Fibroblast of lung (primary cell): ENCODE data around the gene CDH12. TPM values are rescaled to one million over a fixed set of nuclear protein-coding genes. Genes with fewer than 3 reads are reported as not detected.
"Not testable (repeated sequence)": the region's sequence is repeated elsewhere in the genome, so short reads cannot be mapped to it uniquely, and the experiment has no call there.

Experiments
- DNase-seq, 2 donors: peaks; one replicate each; pipeline versions ENCODE4 v3.0.0 to v3.0.0-alpha.2; 2010; ENCODE audit warnings: low read depth in 2 of 2
- H2AFZ ChIP-seq: 2 replicates; pipeline ENCODE4 v1.5.1; 2012; ENCODE audit warnings: low read length, control low read depth, inconsistent platforms
- H3K27ac ChIP-seq: 2 replicates; pipeline ENCODE4 v1.5.1; 2011; ENCODE audit warnings: low read length, control low read depth; ENCODE audit not compliant: insufficient read depth
- H3K27me3 ChIP-seq: 2 replicates; pipeline ENCODE4 v1.5.1; 2011; ENCODE audit warnings: mild to moderate bottlenecking, low read length; ENCODE audit not compliant: control insufficient read depth, insufficient read depth
- H3K36me3 ChIP-seq: 2 replicates; pipeline ENCODE4 v1.5.1; 2011; ENCODE audit warnings: low read length; ENCODE audit not compliant: control insufficient read depth, insufficient read depth
- H3K4me1 ChIP-seq: 2 replicates; pipeline ENCODE4 v1.5.1; 2011; ENCODE audit warnings: low read length; ENCODE audit not compliant: control insufficient read depth, insufficient read depth; ENCODE audit errors: extremely low read depth
- H3K4me2 ChIP-seq: 2 replicates; pipeline ENCODE4 v1.5.1; 2011; ENCODE audit warnings: low read length, control low read depth; ENCODE audit not compliant: insufficient read depth; ENCODE audit errors: extremely low read depth
- H3K4me3 ChIP-seq, 4 experiments: fragments of 200-600 bp in 1 of 4; sonication (generic) in 1 of 4; replicated peaks in 1 of 4; 2 replicates each; pipeline ENCODE4 v1.5.1; 2011 to 2016; ENCODE audit warnings: low read length in 4 of 4, low read depth in 3 of 4, mild to moderate bottlenecking in 3 of 4, control low read depth in 2 of 4, inconsistent platforms in 1 of 4, mixed read lengths in 1 of 4; ENCODE audit not compliant: insufficient read depth in 1 of 4; ENCODE audit errors: control extremely low read depth in 1 of 4
- H3K79me2 ChIP-seq: 2 replicates; pipeline ENCODE4 v1.5.1; 2012; ENCODE audit warnings: mild to moderate bottlenecking, low read length, inconsistent platforms; ENCODE audit not compliant: control insufficient read depth, insufficient read depth
- H3K9ac ChIP-seq: 2 replicates; pipeline ENCODE4 v1.5.1; 2011; ENCODE audit warnings: mild to moderate bottlenecking, low read length, control low read depth; ENCODE audit not compliant: insufficient read depth
- H3K9me3 ChIP-seq: 2 replicates; pipeline ENCODE4 v1.5.1; 2012; ENCODE audit warnings: low read depth, low read length; ENCODE audit not compliant: control insufficient read depth, insufficient read depth
- H4K20me1 ChIP-seq: 2 replicates; pipeline ENCODE4 v1.5.1; 2011; ENCODE audit warnings: low read length; ENCODE audit not compliant: control insufficient read depth, insufficient read depth; ENCODE audit errors: extremely low read depth
- CTCF ChIP-seq, 2 donors: IDR thresholded peaks in 1 of 2; conservative IDR thresholded peaks in 1 of 2; 1 replicate in 1 of 2; 2 replicates in 1 of 2; pipeline ENCODE4 v1.5.1; 2011 to 2012; ENCODE audit warnings: low read length in 2 of 2, control low read depth in 1 of 2, inconsistent platforms in 1 of 2, low read depth in 1 of 2, mild to moderate bottlenecking in 1 of 2
- EZH2 ChIP-seq: IDR thresholded peaks from 2 replicates; pipeline ENCODE4 v1.5.1; 2012; ENCODE audit warnings: low read length, control low read depth, mild to moderate bottlenecking; ENCODE audit errors: missing control alignments
- polyA plus RNA-seq, 2 donors: library from polyadenylated mRNA; depleted of rRNA in 1 of 2; stranded (reverse) in 1 of 2; unstranded in 1 of 2; fragments of >200 nt; gene quantifications; 2 replicates each; pipeline ENCODE4 v1.2.1, GENCODE V29; 2011 to 2012; ENCODE audit warnings: missing spikeins in 1 of 2
- total RNA-seq: library from RNA; depleted of rRNA; stranded (reverse); fragments of >200 nt; gene quantifications from 2 replicates; pipeline ENCODE4 v1.2.1, GENCODE V29; 2014

CDH12 gene
- total and polyA plus RNA-seq, 2 donors (not counting 1 experiment from before 2014, with no cell fraction given) = 0.02 TPM; not detected in 1

DNA sequence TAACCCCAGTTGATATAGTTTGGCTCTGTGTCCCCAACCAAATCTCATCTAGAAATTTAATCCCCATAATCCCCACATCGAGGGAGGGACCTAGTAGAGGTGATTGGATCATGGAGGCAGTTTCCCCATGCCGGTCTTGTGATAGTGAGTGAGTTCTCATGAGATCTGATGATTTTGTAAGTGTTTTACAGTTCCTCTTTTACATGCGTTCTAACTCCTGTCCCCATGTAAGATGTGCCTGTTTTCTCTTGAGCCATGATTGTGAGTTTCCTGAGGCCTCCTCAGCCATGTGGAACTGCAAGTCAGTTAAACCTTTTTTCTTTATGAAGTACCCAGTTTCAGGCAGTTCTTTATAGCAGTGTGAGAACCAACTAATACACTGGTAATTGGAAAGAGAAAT lies 73.6 kb downstream of the CDH12 start:
- H3K4me2 ChIP-seq = no peak overlapping the region
- H3K27me3 ChIP-seq = no peaks in the 10 kb centered on the region
- H3K27ac ChIP-seq = no peak overlapping the region
- H3K36me3 ChIP-seq = no peaks in the 10 kb centered on the region
- H3K4me3 ChIP-seq = no peak overlapping the region
- no peaks in the 10 kb centered on the region for H3K9me3 ChIP-seq
- no peaks in the 10 kb centered on the region for H3K79me2 ChIP-seq
- TF ChIP-seq EZH2 = no peak
- TF ChIP-seq CTCF (conservative IDR thresholded peaks at IDR 0.05 in 1 of 2, IDR thresholded peaks at IDR 0.05 in 1 of 2; ENCODE audit: low read depth in 1 of 2, low read length in 2 of 2) = no peak
- H4K20me1 ChIP-seq = no peaks in the 10 kb centered on the region
- no peak overlapping the region for H3K9ac ChIP-seq
- H2AFZ ChIP-seq = no peak overlapping the region
- H3K4me1 ChIP-seq = no peaks in the 10 kb centered on the region
- DNase-seq = no peak

GRCh38 chr5:22776285-22776684 lies 76.9 kb downstream of the CDH12 start:
- DNase-seq = no peak
- H3K36me3 ChIP-seq = no peaks in the 10 kb centered on the region
- TF ChIP-seq CTCF (conservative IDR thresholded peaks at IDR 0.05 in 1 of 2, IDR thresholded peaks at IDR 0.05 in 1 of 2; ENCODE audit: low read depth in 1 of 2, low read length in 2 of 2) = no peak
- no peak for TF ChIP-seq EZH2
- no peak overlapping the region for H3K9ac ChIP-seq
- H3K4me2 ChIP-seq = no peak overlapping the region
- no peak overlapping the region for H2AFZ ChIP-seq
- H3K27ac ChIP-seq = no peak overlapping the region
- H3K79me2 ChIP-seq = no peaks in the 10 kb centered on the region
- H3K4me3 ChIP-seq = no peak overlapping the region
- no peaks in the 10 kb centered on the region for H4K20me1 ChIP-seq
- no peaks in the 10 kb centered on the region for H3K4me1 ChIP-seq
- H3K9me3 ChIP-seq = no peaks in the 10 kb centered on the region
- no peaks in the 10 kb centered on the region for H3K27me3 ChIP-seq

DNA sequence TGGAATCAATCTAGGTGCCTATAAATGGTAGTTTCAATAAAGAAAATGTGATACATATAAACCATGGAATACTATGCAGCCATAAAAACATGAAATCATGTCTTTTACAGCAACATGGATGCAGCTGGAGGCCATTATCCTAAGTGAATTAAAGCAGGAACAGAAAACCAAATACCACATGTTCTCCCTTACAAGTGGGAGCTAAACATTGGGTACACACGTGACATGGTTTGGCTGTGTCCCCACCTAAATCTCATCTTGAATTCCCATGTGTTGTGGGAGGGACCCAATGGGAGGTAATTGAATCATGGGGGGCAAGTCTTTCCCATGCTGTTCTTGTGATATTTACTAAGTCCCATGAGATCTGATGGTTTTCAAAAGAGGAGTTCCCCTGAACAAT lies 78.9 kb downstream of the CDH12 start:
- not testable (repeated sequence) for H4K20me1 ChIP-seq, DNase-seq, H3K4me2 ChIP-seq, H3K4me3 ChIP-seq, H3K9me3 ChIP-seq, H3K9ac ChIP-seq, H3K4me1 ChIP-seq, H3K36me3 ChIP-seq, H3K27ac ChIP-seq, H2AFZ ChIP-seq, H3K79me2 ChIP-seq, H3K27me3 ChIP-seq
